ENCODE data around the gene DUSP7.

DNA sequence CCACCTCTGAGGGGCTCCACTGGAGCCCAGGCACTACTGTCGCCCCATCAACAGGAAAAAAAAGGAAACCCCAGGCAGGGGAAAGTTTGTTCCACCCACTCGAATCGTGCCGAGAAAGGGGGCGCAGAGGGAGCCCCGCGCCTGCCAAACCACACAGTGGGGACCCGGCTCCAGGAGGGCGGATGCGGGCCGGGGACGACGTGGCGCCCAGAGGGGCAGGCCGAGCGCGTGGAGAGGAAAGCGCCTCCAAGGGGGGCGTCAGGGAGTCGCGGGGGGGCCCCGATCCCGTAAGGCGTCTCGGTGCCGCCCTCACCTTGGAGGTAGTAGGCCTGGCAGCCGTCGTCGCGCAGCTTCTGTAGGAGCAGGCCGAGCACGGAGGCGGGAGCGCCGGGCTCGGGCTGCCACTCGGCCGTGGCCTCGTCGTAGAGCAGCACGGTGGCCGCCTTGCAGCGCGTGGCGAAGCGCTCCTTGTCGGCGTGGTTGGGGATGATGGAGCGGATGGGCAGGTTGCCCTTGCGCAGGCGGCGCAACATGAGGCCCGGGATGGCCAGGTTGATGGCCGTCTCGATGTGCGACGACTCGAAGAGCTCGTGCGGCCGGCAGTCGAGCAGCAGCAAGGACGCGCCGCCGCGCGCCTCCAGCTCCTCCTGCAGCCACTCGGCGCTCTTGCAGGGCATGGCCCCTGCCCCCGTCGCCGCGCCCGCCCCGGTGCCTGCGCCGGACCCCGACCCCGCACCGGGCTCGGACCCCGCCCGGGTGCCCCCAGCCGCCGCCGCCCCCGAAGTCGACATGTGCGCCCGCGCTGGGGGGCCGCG, 627 bp downstream of the DUSP7 start:
- TF ChIP-seq POLR2AphosphoS5 (IDR thresholded peaks at IDR 0.05; ENCODE audit: low read depth, low read length) = no peak
- TF ChIP-seq POLR2A (IDR thresholded peaks at IDR 0.05; ENCODE audit: low read depth, low read length) = peak; percentile 23; the same call in 1 of the 2 replicates
